WTC11 (cell line): Measurements from ENCODE around the gene C7. TPM values are rescaled to one million over a fixed set of nuclear protein-coding genes. Genes with fewer than 3 reads are reported as not detected.

Experiments used
- ATAC-seq: fragments of 200-7000 bp; cut with Tn5 transposase; 2 replicates; pipeline ENCODE4 v1.10.0; 2021; ENCODE audit warnings: mild to moderate bottlenecking, moderate library complexity
- CTCF ChIA-PET: fragments of 300-600 bp; sonication (Branson Sonifier 250); formaldehyde crosslinking; loops from one replicate; lab custom pipeline; 2021; ENCODE audit warnings: antibody characterized with exemption; lab: Charles Lee
- POLR2A ChIA-PET: fragments of 350-600 bp; sonication (Branson Sonifier 250); formaldehyde crosslinking; loops from one replicate; lab custom pipeline; 2021; ENCODE audit warnings: antibody characterized with exemption; lab: Charles Lee
- DNase-seq: peaks from one replicate; pipeline ENCODE4 v3.0.0; 2021; ENCODE audit warnings: low spot score
- H3K27ac Mint-ChIP-seq: 2 replicates; pipeline ENCODE4 v1.8.0; 2021; ENCODE audit warnings: mixed read lengths
- H3K27me3 Mint-ChIP-seq: 2 replicates; pipeline ENCODE4 v1.8.0; 2021; ENCODE audit warnings: low read depth, mild to moderate bottlenecking, moderate library complexity, mixed read lengths
- H3K36me3 Mint-ChIP-seq: 2 replicates; pipeline ENCODE4 v1.8.0; 2021; ENCODE audit warnings: mixed read lengths
- H3K4me1 Mint-ChIP-seq: 2 replicates; pipeline ENCODE4 v1.8.0; 2022; ENCODE audit warnings: mixed read lengths
- H3K4me3 Mint-ChIP-seq: 2 replicates; pipeline ENCODE4 v1.8.0; 2021; ENCODE audit warnings: mild to moderate bottlenecking, moderate library complexity, mixed read lengths
- H3K9me3 Mint-ChIP-seq: 2 replicates; pipeline ENCODE4 v1.8.0; 2021; ENCODE audit warnings: mixed read lengths
- CDX4 ChIP-seq: fragments of 250-450 bp; sonication (Bioruptor Pico); IDR thresholded peaks from 2 replicates; pipeline ENCODE4 v1.9.0; 2021; ENCODE audit warnings: moderate library complexity, mild to moderate bottlenecking, inconsistent platforms, borderline replicate concordance
- CREM ChIP-seq: sonication (generic); formaldehyde crosslinking; IDR thresholded peaks from 2 replicates; pipeline ENCODE4 v1.8.1; 2022; ENCODE audit warnings: mild to moderate bottlenecking, missing genetic modification reagents, moderate library complexity
- CTCF ChIP-seq: fragments of 200-600 bp; IDR thresholded peaks from 2 replicates; pipeline ENCODE4 v1.8.0; 2022; ENCODE audit warnings: antibody characterized with exemption
- E2F4 ChIP-seq: sonication (generic); formaldehyde crosslinking; IDR thresholded peaks from 2 replicates; pipeline ENCODE4 v1.8.1; 2022; ENCODE audit warnings: low read depth, mild to moderate bottlenecking, moderate library complexity, missing genetic modification reagents, borderline replicate concordance
- E2F5 ChIP-seq: sonication (generic); formaldehyde crosslinking; IDR thresholded peaks from 2 replicates; pipeline ENCODE4 v1.8.1; 2022; ENCODE audit warnings: mild to moderate bottlenecking, moderate library complexity, missing genetic modification reagents
- ELF4 ChIP-seq: sonication (generic); formaldehyde crosslinking; IDR thresholded peaks from 2 replicates; pipeline ENCODE4 v1.8.1; 2022; ENCODE audit warnings: low read depth, mild to moderate bottlenecking, moderate library complexity, missing genetic modification reagents
- HMGXB4 ChIP-seq: sonication (generic); formaldehyde crosslinking; IDR thresholded peaks from 2 replicates; pipeline ENCODE4 v1.8.1; 2023; ENCODE audit warnings: mild to moderate bottlenecking, moderate library complexity, missing genetic modification reagents
- IRF2 ChIP-seq: sonication (generic); formaldehyde crosslinking; IDR thresholded peaks from 2 replicates; pipeline ENCODE4 v1.8.0; 2022; ENCODE audit warnings: low read depth, missing genetic modification reagents, borderline replicate concordance
- MXD4 ChIP-seq: fragments of 250-450 bp; sonication (Bioruptor Pico); IDR thresholded peaks from 2 replicates; pipeline ENCODE4 v1.8.0; 2021; ENCODE audit warnings: mild to moderate bottlenecking, moderate library complexity, borderline replicate concordance
- NFE2L1 ChIP-seq: sonication (generic); formaldehyde crosslinking; IDR thresholded peaks from 2 replicates; pipeline ENCODE4 v1.8.1; 2023; ENCODE audit warnings: missing genetic modification reagents
- NR1H2 ChIP-seq: sonication (generic); formaldehyde crosslinking; IDR thresholded peaks from 2 replicates; pipeline ENCODE4 v1.9.0; 2021; ENCODE audit warnings: mild to moderate bottlenecking, moderate library complexity, missing genetic modification reagents
- NR3C1 ChIP-seq: sonication (generic); formaldehyde crosslinking; conservative IDR thresholded peaks from 2 replicates; pipeline ENCODE4 v1.8.1; 2023; ENCODE audit warnings: low read depth, mild to moderate bottlenecking, missing genetic modification reagents
- SMAD3 ChIP-seq: sonication (generic); formaldehyde crosslinking; IDR thresholded peaks from 2 replicates; pipeline ENCODE4 v1.8.0; 2022; ENCODE audit warnings: missing genetic modification reagents, mild to moderate bottlenecking, borderline replicate concordance
- SOX15 ChIP-seq: fragments of 250-450 bp; sonication (Bioruptor Pico); IDR thresholded peaks from 2 replicates; pipeline ENCODE4 v1.9.0; 2021; ENCODE audit warnings: mild to moderate bottlenecking
- TCF7 ChIP-seq: sonication (generic); formaldehyde crosslinking; IDR thresholded peaks from 2 replicates; pipeline ENCODE4 v1.8.0; 2022; ENCODE audit warnings: mild to moderate bottlenecking, low read depth, missing genetic modification reagents, moderate library complexity
- ZNF219 ChIP-seq: sonication (generic); formaldehyde crosslinking; IDR thresholded peaks from 2 replicates; pipeline ENCODE4 v1.8.0; 2023; ENCODE audit warnings: missing genetic modification reagents, mild to moderate bottlenecking, borderline replicate concordance
- ZNF396 ChIP-seq: fragments of 250-450 bp; sonication (Bioruptor Pico); IDR thresholded peaks from 2 replicates; pipeline ENCODE4 v1.8.0; 2021; ENCODE audit warnings: mild to moderate bottlenecking, moderate library complexity, borderline replicate concordance
- ZNF512 ChIP-seq: sonication (generic); formaldehyde crosslinking; IDR thresholded peaks from 2 replicates; pipeline ENCODE4 v1.8.1; 2022; ENCODE audit warnings: missing genetic modification reagents, borderline replicate concordance
- total RNA-seq: library from RNA; stranded (reverse); gene quantifications from 3 replicates; pipeline ENCODE4 v1.2.3, GENCODE V29; 2021

The C7 gene
- total RNA-seq, 1 experiment from 2014 or later, result 4.5 TPM

GRCh38 chr5:41003670-41004376, 94.5 kb downstream of the C7 start:
- ATAC-seq (no peak), DNase-seq (no peak)
- Mint-ChIP-seq H3K27ac (no peak overlapping the region), H3K36me3 (no peaks in the 10 kb centered on the region), H3K27me3 (no peaks in the 10 kb centered on the region; the same call in 1 of the 2 replicates), H3K4me1 (no peaks in the 10 kb centered on the region), H3K4me3 (no peak overlapping the region), H3K9me3 (peaks cover 5% of the 10 kb centered on the region)
- no peak for TF ChIP-seq SMAD3 (CRISPR knock-in tag)
- TF ChIP-seq E2F5 (CRISPR knock-in tag), result no peak
- no peak for TF ChIP-seq NFE2L1
- TF ChIP-seq HMGXB4 (CRISPR knock-in tag), result no peak
- no peak for TF ChIP-seq CTCF
- no peak for TF ChIP-seq CREM
- TF ChIP-seq MXD4 (CRISPR knock-in tag), result no peak
- no peak for TF ChIP-seq NR3C1
- no peak for TF ChIP-seq IRF2 (CRISPR knock-in tag)
- TF ChIP-seq ZNF219 (CRISPR knock-in tag), result no peak
- TF ChIP-seq ZNF396, result no peak
- TF ChIP-seq SOX15 (CRISPR knock-in tag), result no peak
- TF ChIP-seq ELF4 (CRISPR knock-in tag), result no peak
- no peak for TF ChIP-seq NR1H2
- no peak for TF ChIP-seq TCF7 (CRISPR knock-in tag)
- TF ChIP-seq ZNF512 (CRISPR knock-in tag), result no peak
- no peak for TF ChIP-seq E2F4 (CRISPR knock-in tag)
- TF ChIP-seq CDX4 (CRISPR knock-in tag), result no peak
- ChIA-PET CTCF (no interaction called here), POLR2A (no interaction called here)
